SK-N-SH treated with all-trans-retinoic acid at 6 μM for 48 hours (cell line): ENCODE results near the gene NTNG1.

Experiments used
- ATAC-seq: fragments of 200-7000 bp; cut with Tn5 transposase; 3 replicates; pipeline ENCODE4 v1.9.1; 2020; ENCODE audit warnings: mild to moderate bottlenecking, moderate library complexity
- ARNTL ChIP-seq: fragments of 450-650 bp; formaldehyde crosslinking; IDR thresholded peaks from 2 replicates; pipeline ENCODE4 v1.5.0; 2020; ENCODE audit warnings: low read depth, mild to moderate bottlenecking, moderate library complexity, borderline replicate concordance
- BACH2 ChIP-seq: fragments of 250-450 bp; sonication (Bioruptor Pico); IDR thresholded peaks from 2 replicates; pipeline ENCODE4 v1.9.0; 2021; ENCODE audit warnings: mild to moderate bottlenecking, borderline replicate concordance
- CSDC2 ChIP-seq: fragments of 250-450 bp; sonication (Bioruptor Pico); IDR thresholded peaks from 2 replicates; pipeline ENCODE4 v1.5.0; 2020; ENCODE audit warnings: mild to moderate bottlenecking, moderate library complexity
- GLIS3 ChIP-seq: fragments of 250-450 bp; sonication (Bioruptor Pico); IDR thresholded peaks from 2 replicates; pipeline ENCODE4 v1.5.0; 2020; ENCODE audit warnings: mild to moderate bottlenecking, moderate library complexity
- ISL1 ChIP-seq: fragments of 250-450 bp; sonication (Bioruptor Pico); IDR thresholded peaks from 2 replicates; pipeline ENCODE4 v2.1.2; 2022; ENCODE audit warnings: mild to moderate bottlenecking, moderate library complexity
- OSR1 ChIP-seq: fragments of 250-450 bp; sonication (Bioruptor Pico); IDR thresholded peaks from 2 replicates; pipeline ENCODE4 v1.8.0; 2022; ENCODE audit warnings: moderate library complexity, mild to moderate bottlenecking, inconsistent platforms
- RARB ChIP-seq: fragments of 250-450 bp; sonication (Bioruptor Pico); IDR thresholded peaks from 2 replicates; pipeline ENCODE4 v1.8.0; 2021; ENCODE audit warnings: mild to moderate bottlenecking, moderate library complexity
- SNAI2 ChIP-seq: fragments of 250-450 bp; sonication (Bioruptor Pico); IDR thresholded peaks from 2 replicates; pipeline ENCODE4 v1.5.0; 2020; ENCODE audit warnings: mild to moderate bottlenecking, moderate library complexity
- TCF4 ChIP-seq: fragments of 250-450 bp; sonication (Bioruptor Pico); IDR thresholded peaks from 2 replicates; pipeline ENCODE4 v1.8.0; 2021; ENCODE audit warnings: mild to moderate bottlenecking, moderate library complexity, borderline replicate concordance
- ZC3H10 ChIP-seq: fragments of 250-450 bp; sonication (Bioruptor Pico); IDR thresholded peaks from 2 replicates; pipeline ENCODE4 v1.5.1; 2021; ENCODE audit warnings: mild to moderate bottlenecking, moderate library complexity
- ZFP3 ChIP-seq: fragments of 250-450 bp; sonication (Bioruptor Pico); IDR thresholded peaks from 2 replicates; pipeline ENCODE4 v1.5.0; 2020; ENCODE audit warnings: mild to moderate bottlenecking, moderate library complexity
- ZFP30 ChIP-seq: fragments of 450-650 bp; formaldehyde crosslinking; IDR thresholded peaks from 2 replicates; pipeline ENCODE4 v1.5.0; 2022; ENCODE audit warnings: mild to moderate bottlenecking, moderate library complexity
- ZNF70 ChIP-seq: fragments of 450-650 bp; formaldehyde crosslinking; IDR thresholded peaks from 2 replicates; pipeline ENCODE4 v1.5.0; 2020; ENCODE audit warnings: mild to moderate bottlenecking, moderate library complexity
- TF ChIP-seq, protein P1 (sequence below): fragments of 250-450 bp; sonication (Bioruptor Pico); IDR thresholded peaks from 2 replicates; pipeline ENCODE4 v1.8.0; 2021; ENCODE audit warnings: low read depth, mild to moderate bottlenecking, moderate library complexity, borderline replicate concordance
- TF ChIP-seq, protein P2 (sequence below): fragments of 250-450 bp; sonication (Bioruptor Pico); IDR thresholded peaks from 2 replicates; pipeline ENCODE4 v1.5.1; 2020; ENCODE audit warnings: low read depth, mild to moderate bottlenecking, moderate library complexity
- TF ChIP-seq, protein P3 (sequence below): fragments of 250-450 bp; sonication (Bioruptor Pico); IDR thresholded peaks from 2 replicates; pipeline ENCODE4 v1.5.0; 2020; ENCODE audit warnings: mild to moderate bottlenecking, moderate library complexity
- TF ChIP-seq, protein P4 (sequence below): fragments of 250-450 bp; sonication (Bioruptor Pico); IDR thresholded peaks from 2 replicates; pipeline ENCODE4 v1.5.1; 2021; ENCODE audit warnings: mild to moderate bottlenecking, moderate library complexity
- TF ChIP-seq, protein P5 (sequence below): fragments of 250-450 bp; sonication (Bioruptor Pico); IDR thresholded peaks from 2 replicates; pipeline ENCODE4 v1.8.0; 2020; ENCODE audit warnings: mild to moderate bottlenecking, moderate library complexity, borderline replicate concordance

NTNG1 gene

DNA sequence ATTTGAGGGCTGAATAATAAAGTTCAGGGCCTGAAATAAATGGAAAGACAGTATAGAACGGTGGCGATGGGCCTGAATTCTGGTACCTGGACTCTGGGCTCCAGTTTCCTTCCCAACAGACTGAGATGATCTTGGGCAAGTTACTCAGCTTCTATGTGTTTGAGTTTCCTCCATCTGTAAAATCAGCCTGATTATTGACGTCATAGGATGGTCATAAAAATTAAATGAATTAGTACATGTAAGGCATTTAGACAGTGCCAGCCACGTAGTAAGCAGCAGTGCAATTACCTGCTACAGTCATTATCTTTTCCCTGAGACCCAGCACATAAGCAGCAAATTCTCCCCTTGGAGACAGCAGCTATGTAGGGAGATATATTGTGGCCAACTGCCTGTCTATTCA is 260.9 kb downstream of the NTNG1 start:
- TF ChIP-seq ARNTL (CRISPR knock-in tag): no peak
- no peak for TF ChIP-seq ZNF70 (CRISPR knock-in tag)
- TF ChIP-seq, protein P1, sequence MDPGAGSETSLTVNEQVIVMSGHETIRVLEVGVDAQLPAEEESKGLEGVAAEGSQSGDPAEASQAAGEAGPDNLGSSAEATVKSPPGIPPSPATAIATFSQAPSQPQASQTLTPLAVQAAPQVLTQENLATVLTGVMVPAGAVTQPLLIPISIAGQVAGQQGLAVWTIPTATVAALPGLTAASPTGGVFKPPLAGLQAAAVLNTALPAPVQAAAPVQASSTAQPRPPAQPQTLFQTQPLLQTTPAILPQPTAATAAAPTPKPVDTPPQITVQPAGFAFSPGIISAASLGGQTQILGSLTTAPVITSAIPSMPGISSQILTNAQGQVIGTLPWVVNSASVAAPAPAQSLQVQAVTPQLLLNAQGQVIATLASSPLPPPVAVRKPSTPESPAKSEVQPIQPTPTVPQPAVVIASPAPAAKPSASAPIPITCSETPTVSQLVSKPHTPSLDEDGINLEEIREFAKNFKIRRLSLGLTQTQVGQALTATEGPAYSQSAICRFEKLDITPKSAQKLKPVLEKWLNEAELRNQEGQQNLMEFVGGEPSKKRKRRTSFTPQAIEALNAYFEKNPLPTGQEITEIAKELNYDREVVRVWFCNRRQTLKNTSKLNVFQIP (CRISPR knock-in tag): no peak
- TF ChIP-seq TCF4 (CRISPR knock-in tag): no peak
- no peak for TF ChIP-seq ZFP30
- TF ChIP-seq GLIS3 (CRISPR knock-in tag): no peak
- no peak for TF ChIP-seq ZFP3
- TF ChIP-seq SNAI2 (CRISPR knock-in tag): no peak
- no peak for TF ChIP-seq ISL1 (CRISPR knock-in tag)
- no peak for TF ChIP-seq RARB
- TF ChIP-seq, protein P2, sequence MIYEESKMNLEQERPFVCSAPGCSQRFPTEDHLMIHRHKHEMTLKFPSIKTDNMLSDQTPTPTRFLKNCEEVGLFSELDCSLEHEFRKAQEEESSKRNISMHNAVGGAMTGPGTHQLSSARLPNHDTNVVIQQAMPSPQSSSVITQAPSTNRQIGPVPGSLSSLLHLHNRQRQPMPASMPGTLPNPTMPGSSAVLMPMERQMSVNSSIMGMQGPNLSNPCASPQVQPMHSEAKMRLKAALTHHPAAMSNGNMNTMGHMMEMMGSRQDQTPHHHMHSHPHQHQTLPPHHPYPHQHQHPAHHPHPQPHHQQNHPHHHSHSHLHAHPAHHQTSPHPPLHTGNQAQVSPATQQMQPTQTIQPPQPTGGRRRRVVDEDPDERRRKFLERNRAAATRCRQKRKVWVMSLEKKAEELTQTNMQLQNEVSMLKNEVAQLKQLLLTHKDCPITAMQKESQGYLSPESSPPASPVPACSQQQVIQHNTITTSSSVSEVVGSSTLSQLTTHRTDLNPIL: no peak
- ATAC-seq: no peak

DNA sequence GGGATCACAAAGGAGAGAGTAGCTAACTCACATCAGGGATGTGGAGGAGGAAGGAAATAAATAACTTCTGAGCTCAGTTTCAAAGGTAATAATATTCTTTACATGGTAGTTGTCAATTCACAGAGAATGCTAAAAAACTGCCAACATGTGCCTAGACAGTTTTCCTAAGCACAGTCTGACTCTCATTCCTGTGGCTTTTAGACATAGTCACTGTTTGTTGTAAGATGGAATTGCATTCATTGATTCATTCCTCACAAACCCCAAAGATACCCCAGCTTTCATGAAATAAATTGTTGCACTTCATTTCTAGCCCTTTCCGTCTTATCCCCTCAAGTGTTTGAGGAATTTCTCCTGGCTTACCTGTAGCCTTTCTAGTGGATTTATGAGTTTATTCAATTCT is 263.9 kb downstream of the NTNG1 start:
- TF ChIP-seq, protein P2: no peak
- TF ChIP-seq ISL1 (CRISPR knock-in tag) (no peak), OSR1 (CRISPR knock-in tag) (no peak), ZFP3 (no peak), ZFP30 (no peak), TCF4 (CRISPR knock-in tag) (no peak), CSDC2 (no peak), BACH2 (CRISPR knock-in tag) (no peak), RARB (no peak)
- TF ChIP-seq, protein P3, sequence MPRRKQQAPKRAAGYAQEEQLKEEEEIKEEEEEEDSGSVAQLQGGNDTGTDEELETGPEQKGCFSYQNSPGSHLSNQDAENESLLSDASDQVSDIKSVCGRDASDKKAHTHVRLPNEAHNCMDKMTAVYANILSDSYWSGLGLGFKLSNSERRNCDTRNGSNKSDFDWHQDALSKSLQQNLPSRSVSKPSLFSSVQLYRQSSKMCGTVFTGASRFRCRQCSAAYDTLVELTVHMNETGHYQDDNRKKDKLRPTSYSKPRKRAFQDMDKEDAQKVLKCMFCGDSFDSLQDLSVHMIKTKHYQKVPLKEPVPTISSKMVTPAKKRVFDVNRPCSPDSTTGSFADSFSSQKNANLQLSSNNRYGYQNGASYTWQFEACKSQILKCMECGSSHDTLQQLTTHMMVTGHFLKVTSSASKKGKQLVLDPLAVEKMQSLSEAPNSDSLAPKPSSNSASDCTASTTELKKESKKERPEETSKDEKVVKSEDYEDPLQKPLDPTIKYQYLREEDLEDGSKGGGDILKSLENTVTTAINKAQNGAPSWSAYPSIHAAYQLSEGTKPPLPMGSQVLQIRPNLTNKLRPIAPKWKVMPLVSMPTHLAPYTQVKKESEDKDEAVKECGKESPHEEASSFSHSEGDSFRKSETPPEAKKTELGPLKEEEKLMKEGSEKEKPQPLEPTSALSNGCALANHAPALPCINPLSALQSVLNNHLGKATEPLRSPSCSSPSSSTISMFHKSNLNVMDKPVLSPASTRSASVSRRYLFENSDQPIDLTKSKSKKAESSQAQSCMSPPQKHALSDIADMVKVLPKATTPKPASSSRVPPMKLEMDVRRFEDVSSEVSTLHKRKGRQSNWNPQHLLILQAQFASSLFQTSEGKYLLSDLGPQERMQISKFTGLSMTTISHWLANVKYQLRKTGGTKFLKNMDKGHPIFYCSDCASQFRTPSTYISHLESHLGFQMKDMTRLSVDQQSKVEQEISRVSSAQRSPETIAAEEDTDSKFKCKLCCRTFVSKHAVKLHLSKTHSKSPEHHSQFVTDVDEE (CRISPR knock-in tag): no peak
- ATAC-seq: no peak

DNA sequence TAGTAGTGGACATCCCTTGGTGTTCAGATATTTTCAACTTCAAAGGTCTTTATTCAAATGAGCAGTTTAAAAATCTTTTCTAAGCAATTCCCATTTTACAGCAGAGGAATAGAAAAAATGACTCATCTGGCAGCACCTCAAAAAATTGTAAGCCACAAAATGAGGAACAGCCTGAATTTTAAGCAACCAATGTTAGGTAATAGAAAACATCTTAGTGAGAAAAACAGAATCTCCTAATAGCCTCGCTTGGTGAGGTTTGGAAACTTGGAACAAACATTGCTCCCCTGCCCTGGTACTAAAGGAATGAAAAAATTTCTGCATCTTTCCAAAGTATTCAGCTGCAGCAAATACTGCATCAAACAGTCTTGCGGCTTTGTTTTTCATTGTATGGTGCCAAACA is 264.4 kb downstream of the NTNG1 start:
- no peak for ATAC-seq
- TF ChIP-seq BACH2 (CRISPR knock-in tag): no peak
- no peak for TF ChIP-seq ZNF70 (CRISPR knock-in tag)
- no peak for TF ChIP-seq TCF4 (CRISPR knock-in tag)
- TF ChIP-seq ZC3H10 (CRISPR knock-in tag): no peak
- TF ChIP-seq, protein P3 (CRISPR knock-in tag): no peak
- TF ChIP-seq, protein P4, sequence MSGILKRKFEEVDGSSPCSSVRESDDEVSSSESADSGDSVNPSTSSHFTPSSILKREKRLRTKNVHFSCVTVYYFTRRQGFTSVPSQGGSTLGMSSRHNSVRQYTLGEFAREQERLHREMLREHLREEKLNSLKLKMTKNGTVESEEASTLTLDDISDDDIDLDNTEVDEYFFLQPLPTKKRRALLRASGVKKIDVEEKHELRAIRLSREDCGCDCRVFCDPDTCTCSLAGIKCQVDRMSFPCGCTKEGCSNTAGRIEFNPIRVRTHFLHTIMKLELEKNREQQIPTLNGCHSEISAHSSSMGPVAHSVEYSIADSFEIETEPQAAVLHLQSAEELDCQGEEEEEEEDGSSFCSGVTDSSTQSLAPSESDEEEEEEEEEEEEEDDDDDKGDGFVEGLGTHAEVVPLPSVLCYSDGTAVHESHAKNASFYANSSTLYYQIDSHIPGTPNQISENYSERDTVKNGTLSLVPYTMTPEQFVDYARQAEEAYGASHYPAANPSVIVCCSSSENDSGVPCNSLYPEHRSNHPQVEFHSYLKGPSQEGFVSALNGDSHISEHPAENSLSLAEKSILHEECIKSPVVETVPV: no peak
- TF ChIP-seq CSDC2: no peak
- no peak for TF ChIP-seq ARNTL (CRISPR knock-in tag)
- no peak for TF ChIP-seq ISL1 (CRISPR knock-in tag)
- TF ChIP-seq RARB: no peak
- TF ChIP-seq, protein P1 (CRISPR knock-in tag): no peak
- no peak for TF ChIP-seq ZFP3
- TF ChIP-seq, protein P2: no peak
- TF ChIP-seq OSR1 (CRISPR knock-in tag): no peak
- no peak for TF ChIP-seq SNAI2 (CRISPR knock-in tag)
- TF ChIP-seq ZFP30: no peak
- TF ChIP-seq, protein P5, sequence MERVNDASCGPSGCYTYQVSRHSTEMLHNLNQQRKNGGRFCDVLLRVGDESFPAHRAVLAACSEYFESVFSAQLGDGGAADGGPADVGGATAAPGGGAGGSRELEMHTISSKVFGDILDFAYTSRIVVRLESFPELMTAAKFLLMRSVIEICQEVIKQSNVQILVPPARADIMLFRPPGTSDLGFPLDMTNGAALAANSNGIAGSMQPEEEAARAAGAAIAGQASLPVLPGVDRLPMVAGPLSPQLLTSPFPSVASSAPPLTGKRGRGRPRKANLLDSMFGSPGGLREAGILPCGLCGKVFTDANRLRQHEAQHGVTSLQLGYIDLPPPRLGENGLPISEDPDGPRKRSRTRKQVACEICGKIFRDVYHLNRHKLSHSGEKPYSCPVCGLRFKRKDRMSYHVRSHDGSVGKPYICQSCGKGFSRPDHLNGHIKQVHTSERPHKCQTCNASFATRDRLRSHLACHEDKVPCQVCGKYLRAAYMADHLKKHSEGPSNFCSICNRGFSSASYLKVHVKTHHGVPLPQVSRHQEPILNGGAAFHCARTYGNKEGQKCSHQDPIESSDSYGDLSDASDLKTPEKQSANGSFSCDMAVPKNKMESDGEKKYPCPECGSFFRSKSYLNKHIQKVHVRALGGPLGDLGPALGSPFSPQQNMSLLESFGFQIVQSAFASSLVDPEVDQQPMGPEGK (CRISPR knock-in tag): no peak
